Body of pancreas (tissue), 4 donors: ENCODE measurements around the gene CYCS. TPM values are rescaled to one million over a fixed set of nuclear protein-coding genes. Genes with fewer than 3 reads are reported as not detected.

Experiments used
- ATAC-seq: fragments of 150-250 bp; one replicate; pipeline ENCODE4 v1.9.1; 2016
- DNase-seq, 4 donors: peaks; one replicate each; pipeline ENCODE4 v3.0.0-alpha.2; 2019
- H3K27ac ChIP-seq, 4 donors: fragments of 200-600 bp; sonication (generic); 1 replicate in 3 of 4; 2 replicates in 1 of 4; pipeline versions ENCODE4 v1.5.1 to v1.6.1; 2016 to 2019; ENCODE audit warnings: mild to moderate bottlenecking in 1 of 4, mixed read lengths in 1 of 4, moderate library complexity in 1 of 4
- H3K27me3 ChIP-seq, 2 donors: fragments of 200-600 bp; sonication (generic); one replicate each; pipeline ENCODE4 v1.6.0; 2016; ENCODE audit warnings: mild to moderate bottlenecking in 1 of 2
- H3K36me3 ChIP-seq, 2 donors: fragments of 200-600 bp; sonication (generic); replicated peaks in 1 of 2; 2 replicates each; pipeline ENCODE4 v1.5.1; 2016; ENCODE audit warnings: low read depth in 2 of 2; ENCODE audit not compliant: insufficient read depth in 1 of 2
- H3K4me1 ChIP-seq: fragments of 200-600 bp; sonication (generic); one replicate; pipeline ENCODE4 v1.6.0; 2016
- H3K4me3 ChIP-seq, 2 donors: fragments of 200-600 bp; sonication (generic); 1 replicate in 1 of 2; 2 replicates in 1 of 2; pipeline ENCODE4 v1.5.1; 2016 to 2019
- H3K9me3 ChIP-seq, 3 donors: fragments of 200-600 bp; sonication (generic); 1 replicate in 2 of 3; 2 replicates in 1 of 3; pipeline ENCODE4 v1.5.1; 2016
- CTCF ChIP-seq, 7 experiments: fragments of 450-650 bp in 4 of 7; fragments of 200-600 bp in 3 of 7; sonication (generic) in 3 of 7; IDR thresholded peaks; one replicate each; pipeline ENCODE4 v1.5.1; 2016 to 2019; ENCODE audit warnings: antibody characterized with exemption in 7 of 7
- POLR2A ChIP-seq, 3 donors: fragments of 450-650 bp; IDR thresholded peaks; one replicate each; pipeline ENCODE4 v1.6.1; 2016; ENCODE audit warnings: antibody characterized with exemption in 3 of 3, mild to moderate bottlenecking in 2 of 3
- WGBS, 2 donors: methylation state at CpG; one replicate each; pipeline ENCODE4 v1.1.5; 2017; 5-methylcytosine and 5-hydroxymethylcytosine counted together
- intact Hi-C: fragments of 100-400 bp; cut with DNase I; formaldehyde crosslinking; loops from one replicate; pipeline ENCODE4 v1.15.1; 2023
- total RNA-seq, 2 donors: library from RNA; depleted of rRNA; stranded (reverse); fragments of >200 nt; gene quantifications; one replicate each; pipeline ENCODE4 v1.1.0, GENCODE V29; 2016

The CYCS gene
- total RNA-seq, 2 donors from 2014 or later: 5.9 to 11.7 TPM

GRCh38 chr7:25091779-25092178 lies 33.3 kb downstream of the CYCS start:
- Histone ChIP-seq H3K27ac (no peak overlapping the region), H3K4me3 (no peak overlapping the region), H3K4me1 (peaks cover 10% of the 10 kb centered on the region), H3K9me3 (no peaks in the 10 kb centered on the region), H3K36me3 (no peaks in the 10 kb centered on the region), H3K27me3 (no peaks in the 10 kb centered on the region)
- intact Hi-C loops: no loop called here
- WGBS, 2 donors: 71 to 72% methylated on average over 4 of the region's 4 CpGs
- no peak for ATAC-seq
- no peak for TF ChIP-seq POLR2A (IDR thresholded peaks at IDR 0.05)
- no peak for TF ChIP-seq CTCF (IDR thresholded peaks at IDR 0.05)
- DNase-seq: no peak

DNA sequence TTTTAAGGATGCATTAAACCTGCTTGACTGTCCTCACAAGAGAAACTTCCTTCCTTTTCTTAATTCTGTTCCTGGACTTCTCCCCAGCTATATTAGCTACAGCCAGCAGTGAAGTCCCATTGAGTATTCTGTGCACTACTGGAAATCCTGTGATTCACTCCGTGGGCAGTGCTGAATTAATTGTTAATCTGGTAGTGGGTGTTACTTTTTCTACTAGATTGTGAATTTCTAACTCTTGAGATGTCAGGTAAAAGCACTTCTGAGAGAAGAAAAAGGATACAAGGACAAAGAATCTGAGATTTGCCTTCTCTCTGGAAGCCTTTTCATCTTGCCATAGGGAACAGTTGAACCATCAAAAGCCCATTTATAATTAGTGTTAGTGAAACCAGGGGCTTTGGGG lies 33.9 kb downstream of the CYCS start:
- DNase-seq (no peak), ATAC-seq (no peak)
- Histone ChIP-seq H3K4me1 (peaks cover 10% of the 10 kb centered on the region), H3K36me3 (no peaks in the 10 kb centered on the region), H3K27ac (no peak overlapping the region), H3K9me3 (no peaks in the 10 kb centered on the region), H3K4me3 (no peak overlapping the region), H3K27me3 (no peaks in the 10 kb centered on the region)
- 24 to 37% methylated on average over 1 of the region's 1 CpG for WGBS, 2 donors
- intact Hi-C loops: no loop called here
- TF ChIP-seq CTCF (IDR thresholded peaks at IDR 0.05) (no peak), POLR2A (IDR thresholded peaks at IDR 0.05) (no peak)

- Histone ChIP-seq H3K27ac (no peak overlapping the region), H3K36me3 (no peaks in the 10 kb centered on the region), H3K4me1 (peaks cover 10% of the 10 kb centered on the region), H3K4me3 (no peak overlapping the region), H3K9me3 (no peaks in the 10 kb centered on the region), H3K27me3 (no peaks in the 10 kb centered on the region)
- TF ChIP-seq POLR2A (IDR thresholded peaks at IDR 0.05) (no peak), CTCF (IDR thresholded peaks at IDR 0.05) (no peak)
- 53 to 62% methylated on average over 4 of the region's 4 CpGs for WGBS, 2 donors
- no peak for DNase-seq
- ATAC-seq: no peak
- intact Hi-C loops: no loop called here
Measured at GRCh38 chr7:25090374-25090773, 34.7 kb downstream of the CYCS start.

DNA sequence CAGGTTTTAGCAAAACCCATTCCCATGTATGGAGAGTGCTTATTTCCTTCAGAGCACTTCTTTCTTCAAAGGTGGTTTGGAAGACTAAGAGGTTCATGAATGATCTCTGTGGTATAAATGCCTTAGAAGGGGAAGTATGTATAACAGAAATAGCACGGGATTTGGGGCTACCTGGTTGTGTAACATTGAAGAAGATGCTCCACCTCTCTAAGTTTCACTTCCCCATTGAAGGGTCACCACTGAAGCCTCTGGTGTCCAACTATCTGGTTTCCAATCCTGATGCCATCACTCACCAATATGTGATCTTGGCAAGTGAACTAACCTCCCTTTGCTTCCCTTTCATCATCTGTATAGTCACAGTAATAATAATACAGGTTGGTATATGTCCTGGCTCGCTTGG lies 37.2 kb downstream of the CYCS start:
- ATAC-seq (no peak), DNase-seq (no peak)
- no peaks in the 10 kb centered on the region for H3K36me3 ChIP-seq
- no peaks in the 10 kb centered on the region for H3K9me3 ChIP-seq
- 76 to 79% methylated on average over 2 of the region's 2 CpGs for WGBS, 2 donors
- H3K4me3 ChIP-seq: no peak overlapping the region
- H3K27me3 ChIP-seq: no peaks in the 10 kb centered on the region
- no peak overlapping the region for H3K27ac ChIP-seq
- intact Hi-C loops: no loop called here
- TF ChIP-seq CTCF (IDR thresholded peaks at IDR 0.05) (no peak), POLR2A (IDR thresholded peaks at IDR 0.05) (no peak)
- H3K4me1 ChIP-seq: peaks cover under 1% of the 10 kb centered on the region

DNA sequence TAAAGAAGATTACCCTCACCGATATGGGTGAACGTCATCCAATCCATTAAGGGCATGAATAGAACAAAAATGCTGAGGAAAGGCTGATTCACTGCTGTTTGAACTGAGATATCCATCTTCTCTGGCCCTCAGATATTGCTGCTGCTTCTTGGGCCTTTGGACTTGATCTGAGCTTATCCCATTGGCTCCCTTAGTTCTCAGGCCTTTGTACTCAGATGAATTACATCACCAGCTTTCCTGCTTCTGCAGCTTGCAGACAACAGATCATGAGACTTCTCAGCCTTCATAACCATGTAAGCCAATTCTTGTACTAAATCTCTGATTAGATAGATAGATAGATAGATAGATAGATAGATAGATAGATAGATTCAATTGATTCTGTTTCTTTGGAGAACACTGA lies 40.2 kb downstream of the CYCS start:
- H3K36me3 ChIP-seq: no peaks in the 10 kb centered on the region
- no peak for ATAC-seq
- intact Hi-C loops: no loop called here
- TF ChIP-seq CTCF (IDR thresholded peaks at IDR 0.05): no peak
- TF ChIP-seq POLR2A (IDR thresholded peaks at IDR 0.05): no peak
- H3K4me3 ChIP-seq: no peak overlapping the region
- no peak for DNase-seq
- H3K4me1 ChIP-seq: no peaks in the 10 kb centered on the region
- H3K27ac ChIP-seq: no peak overlapping the region
- H3K27me3 ChIP-seq: no peaks in the 10 kb centered on the region
- no peaks in the 10 kb centered on the region for H3K9me3 ChIP-seq
- 85 to 96% methylated on average over 2 of the region's 2 CpGs for WGBS, 2 donors
